NCI-H2227 treated with DMSO at 0.1 percent for 48 hours (cell line): ENCODE results near the gene INPP5B.
A peak's percentile ranks its signal among the peaks of the same experiment; 100 is the strongest.

Source experiments
- DNase-seq: peaks from one replicate; lab custom pipeline; 2025; lab: John Stamatoyannopoulos, UW

Gene INPP5B

DNA sequence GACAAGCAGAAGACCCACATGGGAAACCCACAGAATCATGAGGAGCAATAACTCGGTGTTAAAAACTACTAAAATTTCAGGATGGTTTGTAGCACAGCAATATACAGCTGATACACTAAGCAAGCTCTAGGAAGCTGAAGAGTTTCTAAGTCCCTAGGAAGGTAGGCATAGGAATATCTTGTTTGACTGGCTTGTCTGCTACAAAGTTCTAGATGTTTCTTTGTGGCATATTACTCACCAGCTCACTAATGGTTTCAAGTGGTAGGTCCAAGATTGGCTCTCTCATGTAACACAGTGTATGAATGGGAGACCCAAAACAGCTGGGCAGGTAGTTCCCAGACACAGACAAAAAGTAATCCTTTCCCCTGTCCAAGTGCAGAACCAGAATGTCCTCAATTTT lies 74.2 kb downstream of the INPP5B start:
- DNase-seq: no peak

DNA sequence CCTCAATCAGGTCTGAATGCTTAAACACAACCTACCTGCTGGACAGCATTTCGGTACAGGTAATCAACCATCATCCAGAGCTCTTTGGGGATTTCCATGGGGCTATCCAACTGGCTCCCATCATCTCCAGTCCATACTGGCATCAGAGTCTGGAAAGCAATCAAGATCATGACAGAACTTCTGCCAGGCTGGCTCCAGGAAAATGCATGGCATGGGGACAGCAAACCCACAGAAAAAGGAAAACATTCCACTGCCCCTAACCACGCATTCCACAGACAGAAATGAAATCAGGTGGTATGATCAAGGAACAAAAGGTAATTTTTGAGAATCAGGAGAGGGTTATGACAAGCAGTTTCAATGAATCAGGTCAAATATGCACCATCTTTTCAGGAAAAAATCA lies 78.4 kb downstream of the INPP5B start:
- no peak for DNase-seq

DNA sequence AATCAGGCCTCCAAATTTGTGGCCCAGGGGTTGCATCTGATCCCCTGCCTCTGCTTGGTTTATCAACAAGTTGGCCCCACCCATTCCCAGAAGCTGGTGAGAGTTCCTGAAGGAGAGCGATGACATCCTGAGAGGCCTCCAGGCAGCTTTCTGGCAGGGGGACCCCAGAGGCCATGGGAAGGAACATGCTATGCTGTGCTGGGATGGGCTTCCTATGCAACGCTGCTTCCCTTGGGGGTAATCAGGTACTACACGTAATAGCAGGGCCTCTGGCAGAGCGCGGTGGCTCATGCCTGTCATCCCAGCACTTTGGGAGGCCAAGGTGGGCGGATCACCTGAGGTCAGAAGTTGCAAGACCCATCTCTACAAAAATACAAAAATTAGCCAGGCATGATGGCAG lies 79.1 kb downstream of the INPP5B start:
- DNase-seq: no peak

DNA sequence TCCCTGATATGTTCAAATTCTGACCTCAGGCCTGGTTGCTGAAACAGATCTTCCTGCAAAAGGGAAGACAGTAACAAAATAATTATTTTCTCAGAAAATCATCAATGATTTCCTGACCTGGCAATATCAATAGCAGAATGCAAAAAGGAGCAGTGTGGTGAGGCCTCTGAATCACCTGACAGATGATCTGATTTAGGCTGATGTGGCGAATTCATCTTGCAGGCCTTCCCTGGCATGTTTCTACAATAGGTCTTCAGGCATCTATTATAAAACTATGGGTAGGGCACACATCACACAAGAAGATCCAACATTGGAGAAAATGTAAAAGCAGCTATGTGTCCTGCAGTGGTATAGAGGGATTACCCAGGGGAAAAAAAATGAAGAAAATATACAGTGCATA lies 80.4 kb downstream of the INPP5B start:
- DNase-seq: no peak

DNA sequence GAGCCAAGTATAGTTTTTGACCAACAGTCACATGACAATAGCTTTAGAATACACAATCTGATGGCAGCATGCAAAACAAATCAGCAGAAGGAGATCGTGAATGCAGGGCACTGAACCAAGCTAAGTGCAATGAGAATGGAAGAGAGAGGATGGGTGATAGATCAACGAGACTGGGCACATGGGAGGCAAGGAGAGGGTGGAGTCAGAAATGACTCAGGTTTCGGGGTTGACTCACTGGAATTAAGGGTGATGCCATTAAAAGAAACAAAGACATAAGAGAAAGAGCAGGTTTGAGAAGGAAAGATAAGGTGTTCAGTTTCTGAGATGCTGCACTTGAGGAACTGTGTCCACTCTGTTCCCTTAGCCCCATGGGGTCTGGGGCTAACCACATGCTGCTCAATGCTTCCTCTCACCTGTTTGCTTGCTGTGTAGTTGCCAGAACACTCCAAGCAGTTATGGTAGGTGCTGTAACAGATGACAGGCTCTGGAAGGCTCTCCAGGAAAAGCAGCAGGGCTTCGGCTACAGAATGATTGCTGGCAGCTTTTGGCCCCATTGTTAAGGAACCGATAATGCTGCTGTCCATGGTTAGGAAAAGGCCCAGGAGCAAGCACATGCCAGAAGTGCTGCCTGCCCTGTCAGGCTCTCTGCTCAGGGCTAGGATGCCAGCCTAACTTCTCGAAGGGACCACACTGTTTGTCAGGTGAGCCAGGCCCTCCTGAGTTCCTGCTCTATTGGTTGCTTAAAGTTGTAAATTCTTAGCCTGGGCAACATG lies 81.3 kb downstream of the INPP5B start:
- DNase-seq: no peak

DNA sequence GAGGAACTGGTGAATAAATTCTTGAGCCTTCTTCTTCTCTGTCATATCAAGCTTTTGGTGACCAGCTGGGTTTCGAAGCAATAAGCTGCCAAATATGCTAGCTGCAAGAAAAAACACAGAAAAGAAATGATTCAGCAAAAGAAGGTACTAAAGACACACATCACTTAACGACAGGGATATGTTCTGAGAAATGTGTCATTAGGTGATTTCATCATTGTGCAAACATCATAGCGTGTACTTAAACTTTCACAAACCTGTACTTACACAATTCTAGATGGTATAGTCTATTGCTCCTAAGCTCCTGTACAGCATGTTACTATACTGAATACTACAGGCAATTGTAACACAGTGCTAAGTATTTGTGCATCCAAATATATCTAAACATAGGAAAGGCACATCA lies 84.5 kb downstream of the INPP5B start:
- peak; percentile 78 for DNase-seq

DNA sequence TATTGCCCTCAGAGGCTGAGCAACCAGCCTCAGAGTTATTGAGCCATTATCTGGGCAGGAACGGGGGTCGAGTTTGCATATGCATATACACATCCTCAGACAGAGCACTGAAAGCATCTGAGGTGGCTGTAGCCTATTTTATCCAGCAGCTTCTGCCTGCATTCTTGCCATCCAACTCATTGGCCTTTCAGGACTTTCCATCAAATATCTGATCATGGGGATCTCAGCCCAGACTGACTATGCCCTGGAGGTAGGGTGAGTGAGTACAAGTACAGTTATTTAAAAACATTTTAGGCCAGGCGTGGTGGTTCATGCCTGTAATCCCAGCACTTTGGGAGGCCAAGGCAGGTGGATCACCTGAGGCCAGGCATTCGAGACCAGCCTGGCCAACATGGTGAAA lies 85.7 kb downstream of the INPP5B start:
- DNase-seq: no peak

DNA sequence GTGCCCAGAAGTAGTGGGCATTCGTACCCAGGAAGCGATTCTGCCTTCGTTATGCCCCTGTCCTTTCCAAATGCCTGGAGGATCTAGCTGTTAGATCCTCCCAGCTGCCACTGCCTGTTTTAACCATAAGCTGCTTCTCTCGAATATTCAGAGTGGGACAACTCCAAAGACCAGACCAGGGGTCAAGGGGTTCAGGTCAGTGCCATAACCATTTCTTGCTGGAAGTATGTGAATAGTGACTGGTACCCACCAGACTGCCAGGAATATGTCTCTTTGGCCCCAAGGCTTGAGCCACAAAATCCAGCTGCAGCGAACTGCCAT lies 86.5 kb downstream of the INPP5B start:
- DNase-seq: no peak

DNA sequence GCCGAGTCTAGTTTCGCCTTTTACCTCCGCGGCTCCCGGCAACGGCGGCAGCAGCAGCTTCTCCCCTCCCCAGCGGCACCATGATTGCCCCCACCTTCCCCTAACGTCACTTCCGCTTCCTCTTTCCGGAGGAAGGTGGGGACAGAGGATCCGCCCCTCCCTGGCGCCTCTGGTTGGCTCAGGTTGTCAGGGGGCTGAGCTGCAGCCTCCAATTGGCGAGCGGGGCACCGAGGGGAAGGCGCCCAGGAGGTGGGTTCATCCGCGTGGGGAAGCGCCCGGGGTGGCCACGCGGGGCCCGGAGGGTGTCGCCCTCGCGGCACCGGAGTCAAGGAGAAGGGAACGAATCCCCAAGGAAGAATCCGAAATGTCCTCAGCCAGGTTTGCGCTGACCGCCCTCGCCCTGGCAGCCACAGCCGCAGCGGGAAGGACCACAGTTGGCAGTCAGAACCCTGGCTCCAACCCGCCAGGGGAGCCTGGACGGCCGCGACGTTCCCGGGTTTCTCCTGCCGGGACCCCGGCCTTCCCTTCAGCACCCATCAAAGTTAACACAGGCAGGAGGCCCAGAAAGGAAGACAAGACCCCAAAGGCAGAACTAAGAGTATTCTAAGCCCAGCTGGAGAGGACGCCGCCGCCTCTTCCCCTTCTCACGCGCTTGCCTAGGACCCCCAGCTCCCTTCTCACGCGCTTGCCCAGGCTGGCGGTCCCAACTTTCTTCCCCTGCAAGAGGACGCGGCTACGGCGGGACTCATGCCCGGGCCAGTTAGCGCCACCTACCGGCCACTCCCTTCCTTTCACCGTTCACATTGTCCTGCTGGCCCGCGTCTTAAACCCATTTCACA lies 87.1 kb downstream of the INPP5B start, which contains the start of gene MTF1:
MTF1 (minus strand) TSS at position 86 of the 839 bp plus-strand sequence. CDS start 1,934 bp downstream, outside the sequence.
- peak; percentile 92 for DNase-seq

DNA sequence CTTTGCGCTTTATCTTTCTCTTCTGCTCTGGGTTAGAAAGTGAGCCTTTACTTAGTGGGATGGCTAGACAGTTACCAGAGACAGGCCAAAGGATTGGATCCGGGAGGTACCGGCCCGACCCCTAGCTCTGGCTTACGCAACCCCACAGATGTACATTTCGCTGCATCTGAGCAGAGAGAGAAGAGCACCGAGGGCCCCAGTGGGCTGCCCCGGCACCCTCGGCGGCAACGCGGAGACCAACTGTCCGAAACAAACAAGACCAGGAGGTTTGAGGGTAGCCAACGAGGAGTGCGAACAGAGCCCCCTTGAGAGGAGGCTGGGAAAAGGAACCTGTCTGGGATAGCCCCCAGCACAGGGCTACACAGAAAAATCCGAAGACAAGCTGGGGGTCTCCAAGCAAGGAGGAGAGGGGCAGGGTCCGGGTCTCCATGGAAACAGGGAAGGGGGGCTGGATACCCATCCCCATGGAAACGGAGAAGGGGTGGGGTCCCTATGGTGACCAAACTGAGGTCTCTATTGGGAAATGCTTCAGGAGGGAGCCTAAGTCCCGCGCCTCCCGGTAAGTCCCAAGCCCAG lies 87.8 kb downstream of the INPP5B start:
- DNase-seq: peak; percentile 68

DNA sequence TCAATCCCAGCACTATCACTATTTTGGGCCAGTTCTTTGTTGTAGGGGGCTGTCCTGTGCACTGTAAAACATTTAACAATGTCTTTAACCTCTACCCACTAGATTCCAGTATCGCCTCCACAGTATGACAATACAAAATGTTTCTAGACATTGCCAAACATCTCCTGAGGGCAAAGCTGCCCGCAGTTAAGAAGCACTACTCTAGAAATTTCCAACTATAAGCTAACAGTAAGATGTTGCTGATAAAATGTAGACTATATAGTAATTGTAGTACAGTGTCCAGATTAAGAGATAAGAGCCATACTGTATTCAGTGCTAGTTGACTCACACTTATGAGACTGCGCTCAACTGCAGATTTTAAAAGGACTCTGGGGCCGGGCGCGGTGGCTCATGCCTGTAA lies 92.4 kb downstream of the INPP5B start:
- no peak for DNase-seq

DNA sequence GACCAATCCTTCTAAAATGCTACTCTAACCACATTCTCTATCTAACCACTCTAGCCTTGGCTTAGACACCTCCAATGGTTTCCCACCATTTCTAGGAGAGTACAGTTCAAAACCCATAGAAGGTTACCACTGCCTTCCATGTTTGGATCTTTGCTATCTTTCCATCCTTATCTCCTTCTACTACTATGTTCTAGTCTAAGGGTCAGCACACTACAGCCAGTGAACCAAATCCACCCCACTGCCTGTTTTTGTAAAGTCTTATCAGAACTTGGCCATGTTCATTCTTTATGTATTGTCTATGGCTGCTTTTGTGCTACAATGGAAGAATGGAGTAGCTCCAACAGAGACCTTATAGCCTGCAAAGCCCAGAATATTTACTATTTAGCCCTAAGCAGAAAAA lies 93.7 kb downstream of the INPP5B start:
- no peak for DNase-seq

DNA sequence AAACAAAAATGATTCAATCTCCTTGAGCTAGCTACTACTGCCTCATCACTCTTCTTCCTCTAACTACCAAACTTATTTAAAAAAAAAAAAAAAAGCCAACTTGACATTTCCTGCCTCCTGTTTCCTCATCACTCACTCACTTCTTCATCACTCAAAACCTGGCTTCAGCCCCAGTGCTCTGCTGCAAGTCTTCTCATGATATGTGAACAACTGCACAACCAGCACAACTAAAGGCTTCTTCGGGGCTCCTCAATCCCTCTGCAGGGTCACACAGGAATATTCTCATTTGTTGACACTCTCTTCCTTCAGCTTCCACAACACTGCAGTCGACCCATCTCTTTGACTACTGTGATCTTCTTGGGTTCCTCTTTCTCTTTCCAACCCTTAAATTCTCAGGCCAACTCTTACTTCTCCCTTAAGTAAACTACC lies 95.1 kb downstream of the INPP5B start:
- DNase-seq: no peak

DNA sequence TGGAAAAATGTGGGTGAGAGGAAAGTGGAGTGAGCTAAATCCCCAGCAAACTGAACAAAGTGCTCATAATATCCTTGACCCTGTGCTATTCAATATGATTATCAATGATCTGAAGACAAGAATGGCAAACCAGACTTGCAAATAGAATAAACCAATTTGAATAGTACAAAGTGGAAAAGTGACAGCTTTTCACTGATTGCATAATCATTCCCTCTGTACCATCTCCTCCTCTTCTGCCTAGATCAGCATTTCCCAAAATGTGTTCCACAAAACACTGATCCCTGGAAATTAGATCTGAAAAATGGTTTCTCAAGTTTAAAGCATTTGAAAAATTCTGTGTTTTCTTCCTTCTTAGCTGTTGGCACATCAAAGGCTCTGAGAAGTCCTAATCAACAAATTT lies 95.6 kb downstream of the INPP5B start:
- no peak for DNase-seq

DNA sequence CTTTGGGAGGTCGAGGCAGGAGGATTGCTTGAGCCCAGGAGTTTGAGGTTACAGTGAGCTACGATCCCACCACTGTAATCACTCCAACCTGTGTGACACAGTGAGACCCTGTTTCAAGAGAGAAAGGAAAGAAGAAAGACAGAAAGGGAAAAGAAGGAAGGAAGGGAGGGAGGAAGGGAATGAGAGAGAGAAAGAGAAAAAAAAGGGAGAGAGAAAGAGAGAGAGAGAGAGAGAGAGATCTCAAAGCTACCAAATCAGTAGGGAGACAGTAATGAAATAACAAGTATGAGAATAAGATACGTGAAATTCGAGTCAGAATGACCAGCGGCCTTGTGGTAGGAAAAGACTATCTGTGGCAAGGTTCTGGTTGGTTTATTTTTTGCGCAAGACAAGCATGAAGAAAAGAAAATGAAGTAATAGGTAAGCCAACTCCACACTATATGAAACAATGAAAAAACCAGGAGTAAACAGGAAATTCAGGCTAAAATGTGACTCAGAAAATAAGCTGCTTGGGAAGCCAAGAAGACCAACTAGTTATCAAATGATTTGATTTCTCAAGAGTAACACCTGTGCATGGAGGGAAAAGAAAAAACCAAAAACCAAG lies 96.4 kb downstream of the INPP5B start:
- no peak for DNase-seq

DNA sequence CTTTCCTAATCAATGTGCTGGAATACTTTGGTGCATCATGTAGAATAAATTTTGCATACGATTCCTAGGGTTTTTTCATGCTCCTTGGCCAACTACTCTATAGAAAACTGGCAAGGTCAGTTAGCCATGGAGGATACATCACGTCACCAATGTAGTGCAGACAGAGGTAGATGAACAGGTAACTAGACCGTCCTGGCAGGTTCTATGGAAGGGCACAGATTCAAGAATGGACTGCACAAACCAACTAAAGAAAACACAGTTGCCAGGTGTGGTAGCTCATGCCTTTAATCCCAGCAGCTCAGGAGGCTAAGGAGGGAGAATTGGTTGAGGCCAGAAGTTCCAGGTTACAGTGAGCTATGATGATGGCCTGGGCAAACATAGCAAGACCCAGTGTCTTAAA lies 97.4 kb downstream of the INPP5B start:
- no peak for DNase-seq

DNA sequence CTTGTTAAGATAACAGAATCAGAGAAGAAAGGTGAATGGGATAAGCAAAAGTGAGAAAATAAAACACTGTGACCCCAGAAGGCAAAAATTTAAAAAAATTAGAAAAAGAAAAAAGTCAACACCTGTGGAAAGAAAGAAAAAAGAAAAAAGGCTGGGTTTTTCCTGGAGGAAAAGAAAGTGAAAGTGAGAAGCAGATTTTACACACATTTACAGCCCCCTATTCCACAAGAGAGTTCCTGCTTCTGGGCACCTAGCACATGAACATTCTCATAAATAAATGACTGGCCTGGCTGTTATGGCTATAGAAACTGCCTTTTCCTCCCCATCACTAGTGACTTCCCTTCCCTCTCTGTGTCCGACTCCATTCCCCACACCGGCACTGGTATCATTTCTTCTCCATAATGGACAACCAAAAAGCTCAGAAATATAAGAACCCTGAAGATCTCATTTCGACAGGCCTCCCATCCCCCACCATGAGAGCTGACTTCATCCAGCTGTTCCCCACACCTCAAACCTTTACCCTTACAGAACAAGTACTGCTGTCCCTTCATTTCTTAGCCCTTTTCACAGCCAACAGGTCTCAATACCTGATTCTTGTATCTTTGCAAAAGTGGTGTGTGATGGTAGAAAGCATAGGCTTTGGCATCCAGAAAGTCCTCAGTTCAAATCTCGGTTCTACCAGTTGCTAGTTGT lies 100.1 kb downstream of the INPP5B start:
- no peak for DNase-seq

DNA sequence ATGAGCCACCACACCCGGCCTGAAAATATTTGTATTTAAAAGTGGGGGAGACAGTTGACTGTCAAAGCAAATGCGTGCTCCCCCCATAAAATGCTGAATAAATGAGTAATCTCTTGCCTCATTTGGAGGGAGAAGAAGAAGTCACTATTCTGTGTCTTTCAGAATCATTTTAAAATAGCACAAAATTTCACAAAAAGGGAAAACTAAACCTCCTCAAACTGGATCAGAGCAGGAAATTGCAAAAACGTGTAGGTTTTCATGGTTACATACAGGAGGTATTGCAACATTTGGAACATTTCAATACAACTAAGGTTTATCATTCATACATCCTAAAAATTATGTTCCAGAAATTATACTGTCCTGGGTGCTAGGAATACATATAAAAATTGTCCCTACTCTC lies 101.1 kb downstream of the INPP5B start:
- DNase-seq: no peak

DNA sequence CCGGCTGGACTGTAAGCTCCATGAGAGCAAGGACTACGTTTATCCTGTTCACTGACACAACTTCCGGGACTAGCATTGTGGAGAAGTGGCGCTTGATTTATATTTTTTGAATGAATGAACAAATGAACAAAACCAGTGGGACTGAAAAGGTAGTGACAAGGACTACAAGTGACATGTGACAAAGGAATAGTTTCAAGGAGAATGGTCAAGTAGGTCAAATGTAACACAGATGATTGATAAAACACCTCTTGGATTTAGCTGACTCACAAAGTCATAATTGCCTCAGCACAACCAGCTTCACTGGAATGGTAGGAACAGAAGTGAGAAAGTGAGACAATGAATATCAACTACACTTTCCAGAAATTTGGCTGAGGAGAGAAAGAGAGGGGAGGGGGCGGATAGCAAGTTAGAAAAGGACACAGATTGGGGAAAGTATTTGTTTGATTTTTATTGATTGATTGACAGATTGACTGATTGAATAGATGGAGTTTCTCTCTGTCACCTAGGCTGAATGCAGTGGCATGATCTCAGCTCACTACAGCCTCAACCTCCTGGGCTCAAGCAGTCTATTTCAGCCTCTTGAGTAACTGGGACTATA lies 101.7 kb downstream of the INPP5B start:
- no peak for DNase-seq

DNA sequence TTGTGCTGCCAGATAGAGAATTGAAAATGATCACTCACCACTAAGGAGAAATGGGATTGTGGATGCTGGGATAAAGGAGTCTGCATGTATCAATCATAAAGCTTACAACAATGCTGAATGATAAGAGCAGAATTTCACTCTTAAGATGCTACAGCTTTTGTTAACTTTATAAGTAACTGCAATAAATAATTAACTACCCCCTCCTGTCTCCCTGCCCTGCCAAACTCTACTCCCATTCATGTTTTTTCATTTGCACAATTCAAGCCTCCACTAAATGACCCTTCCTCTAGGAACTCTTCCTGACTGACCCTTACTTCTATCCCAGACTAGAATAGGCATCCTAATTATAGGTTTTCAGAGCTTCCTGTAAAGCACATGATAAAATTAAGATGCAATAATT lies 102.3 kb downstream of the INPP5B start:
- no peak for DNase-seq

DNA sequence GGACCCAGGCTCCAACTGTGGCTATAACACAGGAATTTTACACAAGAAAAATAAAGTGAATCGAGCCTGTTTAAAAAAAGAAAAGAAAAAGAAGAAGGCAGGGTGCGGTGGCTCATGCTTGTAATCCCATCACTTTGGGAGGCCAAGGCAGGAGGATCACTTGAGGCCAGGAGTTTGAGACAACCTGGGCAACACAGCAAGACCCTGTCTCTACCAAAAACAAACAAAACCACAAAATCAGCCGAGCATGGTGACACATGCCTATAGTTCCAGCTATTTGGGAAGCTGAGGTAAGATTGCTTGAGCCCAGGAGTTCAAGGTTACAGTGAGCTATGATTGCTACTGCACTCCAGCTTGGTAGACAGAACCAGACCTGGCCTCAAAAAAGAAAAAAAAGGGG lies 105.2 kb downstream of the INPP5B start:
- DNase-seq: no peak

DNA sequence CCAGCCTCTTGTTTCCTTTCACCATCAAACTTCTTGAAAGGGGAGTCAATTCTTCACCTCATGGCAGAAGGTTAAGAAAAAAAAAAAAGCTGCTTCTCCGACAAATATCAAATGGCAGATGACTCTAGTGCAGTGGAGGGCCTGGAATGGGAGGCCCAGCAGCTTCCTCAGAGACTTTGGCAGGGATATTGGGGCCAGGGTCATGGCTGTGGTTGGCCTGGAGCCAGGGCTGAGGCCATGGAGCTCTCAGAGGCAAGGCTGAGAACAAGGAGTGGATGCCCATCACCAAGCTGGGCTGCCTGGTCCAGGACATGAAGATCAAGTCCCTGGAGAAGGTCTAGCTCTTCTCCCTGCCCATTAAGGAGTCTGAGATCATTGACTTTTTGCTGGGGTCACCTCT lies 106.1 kb downstream of the INPP5B start:
- DNase-seq: no peak
